PC-9 (cell line): ENCODE results near the gene CD80. TPM values are rescaled to one million over a fixed set of nuclear protein-coding genes. Genes with fewer than 3 reads are reported as not detected.

ENCODE experiments used
- BruUV-seq: library from RNA; stranded (reverse); fragments of 400-500 nt; replicated peaks from 2 replicates; lab custom pipeline; 2021; lab: Mats Ljungman, UMichigan
- CTCF ChIA-PET: fragments of 300-600 bp; sonication (Branson Sonifier 250); formaldehyde crosslinking; loops from one replicate; lab custom pipeline; 2022; ENCODE audit warnings: antibody characterized with exemption; lab: Charles Lee
- POLR2A ChIA-PET: fragments of 300-600 bp; sonication (Branson Sonifier 250); formaldehyde crosslinking; loops from one replicate; lab custom pipeline; 2022; ENCODE audit warnings: antibody characterized with exemption; ENCODE audit not compliant: unreplicated experiment; lab: Charles Lee
- DNase-seq, 2 experiments: peaks; one replicate each; pipeline versions ENCODE4 v3.0.0 to v3.0.0-alpha.2; 2015 to 2022; ENCODE audit warnings: mixed read lengths in 1 of 2
- H2AFZ ChIP-seq: fragments of 200-600 bp; sonication (generic); 2 replicates; pipeline ENCODE4 v1.8.1; 2017; ENCODE audit warnings: antibody characterized with exemption
- H3F3A ChIP-seq: fragments of 200-600 bp; sonication (generic); 2 replicates; pipeline ENCODE4 v1.8.1; 2017; ENCODE audit warnings: antibody characterized with exemption, mild to moderate bottlenecking, low read depth; ENCODE audit not compliant: insufficient read depth
- H3K27ac ChIP-seq: fragments of 200-600 bp; sonication (generic); 2 replicates; pipeline ENCODE4 v1.6.1; 2016; ENCODE audit warnings: mixed run types
- H3K27me3 ChIP-seq: fragments of 200-600 bp; sonication (generic); 2 replicates; pipeline ENCODE4 v1.6.1; 2016; ENCODE audit warnings: low read depth, mixed run types; ENCODE audit not compliant: insufficient read depth
- H3K36me3 ChIP-seq: fragments of 200-600 bp; sonication (generic); 2 replicates; pipeline ENCODE4 v1.6.1; 2016; ENCODE audit warnings: low read depth, mixed run types
- H3K4me1 ChIP-seq: fragments of 200-600 bp; sonication (generic); replicated peaks from 2 replicates; pipeline ENCODE4 v1.6.1; 2016; ENCODE audit warnings: mixed run types; ENCODE audit not compliant: insufficient read depth
- H3K4me2 ChIP-seq: fragments of 200-600 bp; sonication (generic); 2 replicates; pipeline ENCODE4 v1.6.1; 2017; ENCODE audit warnings: mixed run types
- H3K4me3 ChIP-seq: fragments of 200-600 bp; sonication (generic); 2 replicates; pipeline ENCODE4 v1.6.1; 2016; ENCODE audit warnings: mixed run types
- H3K79me2 ChIP-seq: fragments of 200-600 bp; sonication (generic); 2 replicates; pipeline ENCODE4 v1.6.1; 2017; ENCODE audit warnings: low read depth, mixed run types
- H3K9me2 ChIP-seq: fragments of 200-600 bp; sonication (generic); 2 replicates; pipeline ENCODE4 v1.8.1; 2017; ENCODE audit warnings: mild to moderate bottlenecking; ENCODE audit not compliant: insufficient read depth
- H3K9me3 ChIP-seq: fragments of 200-600 bp; sonication (generic); 2 replicates; pipeline ENCODE4 v1.8.1; 2016; ENCODE audit warnings: low read depth; ENCODE audit not compliant: insufficient read depth
- H4K20me1 ChIP-seq: fragments of 200-600 bp; sonication (generic); 2 replicates; pipeline ENCODE4 v1.8.1; 2017; ENCODE audit not compliant: insufficient read depth
- CTCF ChIP-seq: fragments of 200-600 bp; sonication (generic); conservative IDR thresholded peaks from 2 replicates; pipeline ENCODE4 v1.6.1; 2017; ENCODE audit warnings: mixed run types, antibody characterized with exemption, mild to moderate bottlenecking, moderate library complexity
- EZH2 ChIP-seq: fragments of 200-600 bp; sonication (generic); IDR thresholded peaks from 2 replicates; pipeline ENCODE4 v1.8.0; 2017; ENCODE audit warnings: antibody characterized with exemption, low read depth
- intact Hi-C: fragments of 100-400 bp; cut with micrococcal nuclease; formaldehyde crosslinking; loops from one replicate; pipeline ENCODE4 v1.10.0; 2022; ENCODE audit not compliant: unreplicated experiment
- total RNA-seq: library from RNA; stranded (reverse); gene quantifications from 2 replicates; pipeline ENCODE4 v1.2.3, GENCODE V29; 2021

Gene CD80
- total RNA-seq, 1 experiment from 2014 or later = not detected

- Histone ChIP-seq H3F3A (no peaks in the 10 kb centered on the region), H3K9me3 (no peaks in the 10 kb centered on the region), H4K20me1 (no peaks in the 10 kb centered on the region), H3K36me3 (no peaks in the 10 kb centered on the region), H3K4me2 (no peak overlapping the region), H3K9me2 (no peaks in the 10 kb centered on the region), H3K79me2 (no peaks in the 10 kb centered on the region), H3K27ac (no peak overlapping the region), H3K27me3 (no peaks in the 10 kb centered on the region), H2AFZ (no peak overlapping the region), H3K4me3 (no peak overlapping the region), H3K4me1 (no peaks in the 10 kb centered on the region)
- BruUV-seq = no TSS peak
- TF ChIP-seq CTCF (no peak), EZH2 (no peak)
- ChIA-PET POLR2A (no interaction called here), CTCF (no interaction called here)
- DNase-seq = no peak
- intact Hi-C loops = no loop called here
Observed at GRCh38 chr3:119550192-119550910, 9.1 kb downstream of the CD80 start.

DNA sequence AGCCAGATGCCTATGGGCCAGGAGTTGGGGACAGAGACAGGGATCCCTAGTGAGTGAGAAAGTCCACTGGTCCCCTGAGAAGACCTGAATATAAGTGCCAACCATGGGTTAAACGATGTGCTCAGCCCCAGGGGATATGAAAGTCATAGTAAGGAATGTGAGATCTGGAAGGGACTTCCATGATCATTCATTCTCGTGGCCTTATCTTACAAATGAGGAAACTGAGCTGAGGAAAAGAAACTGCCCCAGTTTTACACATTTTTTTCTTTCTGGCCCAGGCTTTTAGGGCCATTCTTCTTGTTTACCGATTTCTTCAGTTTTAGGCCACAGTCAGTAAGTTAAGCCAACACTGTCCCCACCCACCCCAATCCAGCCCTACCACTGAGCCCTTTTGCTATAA, 11.1 kb downstream of the CD80 start:
- H3K9me2 ChIP-seq = no peaks in the 10 kb centered on the region
- H3F3A ChIP-seq = no peaks in the 10 kb centered on the region
- ChIA-PET POLR2A (no interaction called here), CTCF (no interaction called here)
- H3K9me3 ChIP-seq = no peaks in the 10 kb centered on the region
- H3K4me2 ChIP-seq = no peak overlapping the region
- no peak overlapping the region for H3K27ac ChIP-seq
- no peak overlapping the region for H3K4me3 ChIP-seq
- TF ChIP-seq CTCF (no peak), EZH2 (no peak)
- intact Hi-C loops = no loop called here
- no peak overlapping the region for H2AFZ ChIP-seq
- DNase-seq = no peak
- H4K20me1 ChIP-seq = no peaks in the 10 kb centered on the region
- no peaks in the 10 kb centered on the region for H3K27me3 ChIP-seq
- no TSS peak for BruUV-seq
- no peaks in the 10 kb centered on the region for H3K79me2 ChIP-seq
- H3K4me1 ChIP-seq = no peaks in the 10 kb centered on the region
- no peaks in the 10 kb centered on the region for H3K36me3 ChIP-seq

DNA sequence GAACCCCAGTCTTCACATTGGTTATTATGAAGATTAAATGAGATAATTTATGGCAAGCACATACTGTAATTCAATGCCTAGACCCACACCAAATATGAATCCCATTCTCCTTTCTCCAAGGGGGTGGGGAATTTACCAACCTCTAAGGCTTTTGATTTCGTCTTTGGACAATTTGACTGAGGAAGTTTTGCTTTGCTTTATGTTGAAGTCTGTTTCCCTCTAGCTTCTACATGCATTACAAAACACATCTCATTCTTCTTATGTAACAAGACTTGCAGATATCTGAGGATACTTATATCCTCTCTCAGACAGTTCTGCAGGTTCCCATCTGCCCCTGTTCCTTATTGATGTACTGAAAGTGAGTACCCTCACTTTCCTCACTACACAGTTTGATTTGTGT, 12.2 kb downstream of the CD80 start:
- no peaks in the 10 kb centered on the region for H3K79me2 ChIP-seq
- no peak overlapping the region for H2AFZ ChIP-seq
- CTCF ChIA-PET = no interaction called here
- H3K9me3 ChIP-seq = no peaks in the 10 kb centered on the region
- no peak for TF ChIP-seq CTCF
- intact Hi-C loops = no loop called here
- H4K20me1 ChIP-seq = no peaks in the 10 kb centered on the region
- H3K4me2 ChIP-seq = no peak overlapping the region
- no peak overlapping the region for H3K4me3 ChIP-seq
- BruUV-seq = no TSS peak
- no peaks in the 10 kb centered on the region for H3K36me3 ChIP-seq
- no peak overlapping the region for H3K27ac ChIP-seq
- H3K4me1 ChIP-seq = no peaks in the 10 kb centered on the region
- DNase-seq = no peak
- no peaks in the 10 kb centered on the region for H3F3A ChIP-seq
- H3K27me3 ChIP-seq = no peaks in the 10 kb centered on the region
- POLR2A ChIA-PET = no interaction called here
- no peaks in the 10 kb centered on the region for H3K9me2 ChIP-seq
